ENCODE results near the gene TEN1.
A peak's percentile ranks its signal among the peaks of the same experiment; 100 is the strongest.
"Not testable (repeated sequence)": the region's sequence is repeated elsewhere in the genome, so short reads cannot be mapped to it uniquely, and the experiment has no call there.

The TEN1 gene, protein sequence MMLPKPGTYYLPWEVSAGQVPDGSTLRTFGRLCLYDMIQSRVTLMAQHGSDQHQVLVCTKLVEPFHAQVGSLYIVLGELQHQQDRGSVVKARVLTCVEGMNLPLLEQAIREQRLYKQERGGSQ

DNA sequence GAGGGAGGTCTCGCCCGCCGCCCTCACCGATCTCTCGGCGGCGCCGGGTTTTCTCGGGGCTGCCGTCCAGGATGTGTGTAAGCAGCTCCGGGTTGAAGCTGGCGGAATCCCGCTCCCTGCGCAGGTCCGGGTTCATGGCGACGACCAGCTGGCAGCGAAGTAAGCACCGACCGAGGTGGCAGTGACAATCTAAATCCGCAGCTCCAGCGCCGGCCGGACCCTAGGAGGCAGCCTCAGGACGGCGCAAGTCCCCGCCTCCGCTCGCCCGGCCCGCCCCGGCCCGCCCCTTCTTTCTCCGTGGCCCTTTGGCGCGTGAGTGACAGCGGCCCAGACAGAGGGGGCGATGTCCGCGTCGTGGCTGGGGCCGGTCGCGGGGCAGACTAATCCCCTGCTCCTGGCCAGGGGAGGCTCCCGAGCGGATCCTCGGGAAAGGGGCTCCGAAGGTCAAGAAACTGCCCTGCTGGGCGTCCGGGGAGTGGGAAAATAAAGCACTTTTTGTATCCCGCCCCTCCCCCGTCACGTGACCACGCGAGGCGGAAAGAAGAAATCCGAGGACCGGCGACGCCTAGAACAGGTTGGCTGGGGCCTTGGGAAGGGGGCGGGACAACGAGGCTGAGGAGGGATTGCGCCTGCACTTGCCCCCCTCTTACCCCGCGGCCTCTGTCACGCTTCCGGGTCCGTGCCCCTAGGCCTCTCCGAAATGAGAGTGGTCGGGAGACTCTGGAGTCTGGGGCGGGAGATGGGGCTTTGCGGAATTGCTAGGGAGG, at the start of gene TEN1, which contains the start of gene ACOX1:
TSS of gene TEN1 (plus strand) at position 303 of the 767 bp plus-strand sequence. CDS start 6,953 bp downstream, outside the sequence.
TSS of gene ACOX1 (minus strand) at position 229 of the 767 bp plus-strand sequence. CDS start at position 136, 93 bp downstream.
- DNase-seq: peak; percentile 95

DNA sequence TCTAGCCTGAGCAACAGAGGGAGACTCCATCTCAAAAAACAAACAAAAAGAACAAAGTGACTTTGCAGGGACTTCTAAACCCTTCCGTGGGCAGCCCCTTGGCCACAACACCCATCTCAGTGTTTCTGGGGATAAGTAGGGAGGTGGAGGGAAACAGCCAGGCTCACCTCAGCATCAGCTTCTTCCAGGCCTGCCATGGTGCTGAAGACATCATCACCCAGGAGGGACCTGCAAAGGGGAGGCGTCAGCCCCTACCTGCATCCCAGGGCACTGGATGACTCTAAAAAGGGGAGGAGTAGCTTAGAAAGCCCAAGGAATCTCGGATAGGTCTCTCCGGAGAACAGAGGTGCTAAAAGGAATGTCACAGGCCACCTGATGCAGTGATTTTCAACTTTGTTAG, 48.0 kb upstream of the TEN1 start:
- DNase-seq: no peak

DNA sequence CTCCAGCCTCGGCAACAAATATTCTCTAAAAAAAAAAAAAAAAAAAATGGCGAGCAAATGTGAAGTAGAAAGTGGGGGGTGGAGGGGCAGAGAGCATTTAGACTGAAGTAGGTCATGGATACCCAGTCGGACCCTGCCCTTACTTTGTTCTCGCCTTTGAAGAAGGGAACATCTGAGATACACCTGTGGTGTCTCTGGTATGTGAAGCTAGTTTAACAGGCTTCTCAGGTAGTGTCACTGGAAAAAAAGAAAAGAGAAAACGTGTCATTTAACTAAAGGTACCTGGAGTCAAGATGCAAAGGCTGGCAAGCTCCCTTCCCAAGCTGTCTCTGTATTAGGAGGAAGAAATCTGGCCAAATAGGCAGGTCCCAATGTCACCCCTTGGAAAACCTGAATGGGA, 46.2 kb upstream of the TEN1 start:
- DNase-seq: no peak

DNA sequence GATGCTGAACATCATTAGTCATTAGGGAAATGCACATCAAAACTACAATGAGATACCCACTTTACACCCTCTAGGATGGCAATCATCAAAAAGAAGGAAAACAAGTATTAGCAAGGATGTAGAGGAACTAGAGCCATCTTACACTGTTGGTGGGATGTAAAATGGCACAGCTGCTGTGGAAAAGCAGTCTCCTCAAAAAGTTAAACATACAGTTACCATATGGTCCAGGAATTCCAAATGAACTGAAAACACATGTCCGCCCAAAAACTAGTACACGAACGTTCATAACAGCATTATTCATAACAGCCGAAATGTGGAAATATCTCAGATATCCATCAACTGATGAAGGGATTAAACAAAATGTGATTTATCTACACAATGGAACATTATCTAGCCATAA, 45.2 kb upstream of the TEN1 start:
- DNase-seq: no peak

DNA sequence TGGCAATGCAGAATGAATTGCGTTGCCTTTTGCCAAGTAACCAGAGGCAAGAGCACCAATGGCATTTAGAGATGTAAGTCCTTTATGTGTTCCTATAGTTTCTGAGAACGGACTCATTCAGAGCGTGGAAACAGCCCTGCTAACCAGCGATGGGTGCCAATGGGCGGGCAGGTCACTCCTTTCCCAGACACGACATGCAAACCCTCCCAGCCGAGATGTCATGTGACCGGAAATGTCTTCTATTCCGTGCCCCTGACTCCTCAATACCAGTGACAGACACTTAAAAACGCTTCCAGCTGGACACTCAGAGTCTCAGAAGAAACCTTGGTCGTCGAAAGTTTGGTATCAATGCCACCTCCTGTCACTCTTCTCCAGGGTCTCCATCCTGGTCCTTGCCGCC, 41.4 kb upstream of the TEN1 start:
- DNase-seq: no peak

DNA sequence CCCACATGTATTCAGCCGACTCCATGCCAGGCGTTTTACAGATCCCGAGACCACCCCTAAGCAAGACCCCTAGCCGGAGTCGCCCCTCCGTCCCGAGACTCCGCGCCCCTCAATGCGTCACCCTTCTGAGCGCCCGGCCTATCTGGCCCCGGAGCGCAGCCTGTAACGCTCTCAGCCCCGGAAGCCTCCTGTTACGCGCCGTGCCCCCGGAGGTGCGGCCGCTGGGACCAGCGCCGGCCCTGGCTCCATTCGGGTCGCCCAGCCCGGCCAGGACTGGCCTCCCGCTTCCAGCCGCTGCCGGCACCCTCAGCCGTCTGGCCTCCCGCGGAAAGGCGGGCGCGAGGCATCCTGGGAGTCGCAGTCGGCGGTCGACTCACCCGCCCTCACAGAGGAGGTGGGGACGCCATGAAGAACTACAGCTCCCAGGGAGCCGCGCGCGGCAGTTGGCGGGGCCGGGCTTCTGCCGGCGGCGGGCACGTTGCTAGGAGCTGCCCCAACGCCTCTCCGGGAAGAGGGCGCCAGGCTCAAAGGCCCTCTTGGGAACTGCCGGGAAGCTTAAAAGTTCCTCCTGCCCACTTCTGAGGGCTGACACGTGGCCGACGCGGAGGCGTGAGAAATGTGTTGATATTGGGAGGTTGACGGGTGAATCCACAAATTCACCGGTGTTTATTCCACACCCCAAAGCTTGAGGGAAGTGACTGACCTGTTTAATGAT, 38.2 kb upstream of the TEN1 start, which contains the start of gene FBF1:
TSS of gene FBF1 (minus strand) at position 316 of the 715 bp plus-strand sequence. CDS start 2,893 bp downstream, outside the sequence.
- peak; percentile 96 for DNase-seq

DNA sequence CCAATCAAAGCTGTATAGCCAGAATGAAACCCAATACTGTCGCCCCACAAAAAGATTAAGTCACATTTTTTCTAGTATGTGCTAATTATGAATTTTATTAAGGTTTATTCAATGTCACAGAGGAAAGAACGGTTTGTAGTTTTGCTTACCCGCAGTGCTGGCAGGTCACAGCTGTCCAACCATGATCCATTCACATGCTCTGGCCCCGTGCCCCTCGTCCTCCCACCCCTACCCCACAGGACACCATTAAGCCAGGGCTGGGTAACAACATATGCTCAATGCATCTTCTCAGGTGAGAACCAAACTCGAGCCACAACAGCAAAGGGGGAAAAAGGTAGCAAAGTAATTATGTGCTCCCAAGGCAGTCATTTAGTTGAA, 37.6 kb upstream of the TEN1 start:
- no peak for DNase-seq

DNA sequence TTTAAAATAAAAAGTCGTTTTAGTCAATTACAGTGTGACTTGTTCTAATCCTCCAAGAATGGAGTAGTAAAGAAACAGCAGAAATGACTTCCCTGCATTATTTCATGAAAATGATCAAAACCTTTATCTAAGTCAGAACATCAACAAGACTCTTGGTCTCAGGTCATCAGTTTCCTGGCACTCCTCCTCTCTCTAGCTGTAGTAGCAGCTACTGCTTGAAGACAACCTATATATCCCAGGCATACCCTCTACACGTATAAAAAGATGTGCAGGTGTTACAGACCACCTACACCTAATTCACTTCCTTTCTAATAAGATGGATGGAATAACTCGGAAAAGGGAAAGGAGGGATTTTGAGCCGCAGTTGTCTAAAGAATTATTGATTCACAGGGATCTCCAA, 36.6 kb upstream of the TEN1 start:
- no peak for DNase-seq

DNA sequence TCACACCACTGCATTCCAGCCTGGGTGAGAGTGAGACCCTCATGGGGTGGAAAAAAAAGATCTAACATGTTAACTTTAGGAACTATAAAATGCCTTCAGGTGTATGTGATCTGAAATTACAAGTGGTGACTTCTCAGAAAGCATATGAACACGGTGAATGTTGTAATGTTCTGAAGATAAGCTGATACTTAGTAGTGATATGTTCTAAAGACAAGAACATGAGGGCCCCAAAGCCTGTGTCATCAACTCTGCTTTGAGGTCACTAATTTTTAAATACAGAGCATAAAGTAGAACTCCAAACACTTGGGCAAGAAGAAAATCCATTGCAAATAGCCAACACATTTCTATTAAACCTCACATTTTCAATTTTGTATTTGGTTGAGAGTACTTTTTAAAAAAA, 35.5 kb upstream of the TEN1 start:
- no peak for DNase-seq

DNA sequence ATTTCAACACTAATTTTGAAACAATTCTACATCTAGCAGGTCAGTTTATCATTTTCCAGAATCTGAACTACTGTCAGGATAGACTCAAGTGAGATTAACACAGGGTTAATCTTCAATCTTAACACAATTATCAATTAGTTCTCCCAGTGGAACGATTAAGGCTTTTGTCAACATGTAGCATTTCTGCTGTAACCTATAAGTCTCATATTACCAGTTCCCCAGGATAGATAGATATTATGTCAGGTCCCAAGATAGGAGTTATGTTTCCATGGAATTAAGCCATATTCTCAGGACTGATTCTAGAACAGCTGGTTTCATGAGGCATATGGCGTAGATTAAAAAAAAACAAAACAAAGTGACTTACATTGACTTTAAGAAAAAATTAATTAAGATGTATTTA, 33.8 kb upstream of the TEN1 start:
- DNase-seq: no peak

DNA sequence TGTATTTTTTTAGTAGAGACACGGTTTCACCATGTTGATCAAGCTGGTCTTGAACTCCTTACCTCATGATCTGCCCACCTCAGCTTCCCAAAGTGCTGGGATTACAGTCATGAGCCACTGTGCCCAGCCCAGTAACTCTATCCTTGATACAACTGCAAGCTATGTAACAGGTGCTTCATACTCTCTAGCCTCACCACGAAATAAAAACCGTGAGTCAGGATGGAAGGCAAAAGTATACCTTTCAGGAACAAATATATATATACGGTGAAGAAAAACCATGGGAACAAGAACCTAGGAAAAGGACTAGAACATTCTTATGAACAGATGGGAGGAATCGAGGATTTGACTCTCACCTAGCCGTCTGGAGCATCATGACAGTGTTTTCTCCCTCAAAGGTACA, 28.6 kb upstream of the TEN1 start:
- no peak for DNase-seq

DNA sequence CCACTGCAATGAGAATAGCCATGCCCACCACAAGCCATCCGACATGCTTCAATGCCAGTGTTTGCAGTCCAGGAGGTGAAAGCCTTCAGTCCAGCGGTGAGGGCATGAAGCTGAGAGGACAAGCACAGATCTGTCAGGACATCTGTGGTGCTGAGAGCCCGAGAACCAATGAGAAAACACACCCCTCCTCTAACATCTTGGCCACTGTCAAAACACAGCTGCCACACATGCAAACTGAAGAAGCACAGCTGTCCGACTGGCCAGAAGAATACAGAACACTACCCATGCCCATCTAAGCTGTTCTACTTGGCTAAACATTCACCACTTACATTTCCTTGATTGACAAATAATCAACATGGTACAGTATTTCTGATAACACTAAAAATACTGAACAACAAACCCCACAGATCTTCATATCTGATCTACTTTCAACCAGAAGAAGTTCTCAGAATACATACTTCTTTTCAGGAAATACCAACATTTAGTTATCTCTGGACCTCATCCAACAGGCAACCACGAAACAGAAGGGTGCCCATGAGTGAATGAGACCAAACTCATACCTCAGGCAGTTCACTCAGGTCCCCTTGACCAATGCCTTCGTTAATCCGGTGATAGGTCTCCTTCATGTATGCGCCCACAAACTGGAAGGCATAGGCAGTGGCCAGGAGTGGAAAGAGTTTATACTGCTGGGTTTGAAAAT, 28.0 kb upstream of the TEN1 start:
- DNase-seq: no peak

DNA sequence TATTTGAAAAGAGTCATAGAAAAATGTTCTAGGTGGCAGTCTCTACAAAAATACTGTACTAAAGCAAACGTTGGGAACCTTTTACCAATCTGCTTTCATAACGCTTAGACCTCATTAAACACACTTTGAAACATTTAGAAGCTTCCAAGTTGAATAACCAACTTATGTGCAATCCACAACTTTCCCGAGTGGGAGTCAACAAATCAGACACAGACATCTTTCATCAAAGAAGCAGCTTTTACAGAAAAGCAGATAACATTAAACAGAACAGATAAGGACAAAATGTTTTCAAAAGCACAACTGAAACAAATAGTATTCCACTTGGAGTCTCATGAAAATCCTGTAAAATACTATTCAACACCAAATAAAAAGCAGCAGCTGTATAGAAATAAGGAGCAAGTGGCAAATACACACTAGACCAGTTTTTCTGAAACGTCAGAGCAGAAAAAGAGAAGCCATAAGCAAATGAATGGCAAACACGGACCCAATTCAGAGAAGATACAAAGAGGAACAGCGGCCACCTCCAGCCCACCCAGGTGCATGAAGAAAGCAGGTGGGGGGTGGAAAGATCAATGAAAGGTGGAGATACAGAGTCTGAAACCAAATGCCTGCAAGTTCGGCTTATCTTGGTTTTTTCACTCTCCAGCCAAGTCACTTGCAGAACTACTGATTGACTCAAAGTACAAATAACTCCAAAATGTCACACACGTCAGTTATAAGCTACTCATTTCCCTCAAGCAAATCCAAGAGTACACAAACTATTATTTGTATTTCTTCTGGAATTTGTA, 19.8 kb upstream of the TEN1 start:
- no peak for DNase-seq

DNA sequence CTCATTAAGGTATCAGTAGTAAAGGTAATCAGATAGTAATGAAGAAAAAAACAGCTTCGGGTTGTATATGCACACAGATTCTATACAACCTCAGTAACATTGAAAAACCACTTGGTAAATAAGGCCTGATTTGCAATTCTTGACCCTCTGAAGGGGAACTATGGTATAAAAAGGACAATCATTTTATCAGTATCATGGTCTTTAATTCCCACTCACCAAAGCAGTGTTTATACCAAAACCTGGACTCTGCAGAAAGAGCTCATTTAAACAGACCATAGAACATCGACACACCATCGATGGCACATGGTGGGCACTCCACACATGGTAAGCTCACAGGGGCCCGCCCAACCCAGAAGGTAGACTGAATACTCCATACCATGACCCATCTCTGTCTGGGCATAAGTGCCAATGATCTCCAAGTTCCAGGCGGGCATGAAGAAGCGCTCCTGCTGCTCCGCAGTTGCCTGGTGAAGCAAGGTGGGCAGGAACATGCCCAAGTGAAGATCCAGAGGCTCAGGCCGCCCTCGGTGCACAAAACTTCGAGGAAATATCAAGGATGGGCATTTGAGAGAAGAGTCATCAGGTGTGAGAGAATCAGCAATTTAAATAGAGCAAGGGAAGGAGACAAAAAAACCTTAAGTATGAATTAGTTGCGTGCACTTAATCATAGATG, 19.1 kb upstream of the TEN1 start:
- DNase-seq: no peak

DNA sequence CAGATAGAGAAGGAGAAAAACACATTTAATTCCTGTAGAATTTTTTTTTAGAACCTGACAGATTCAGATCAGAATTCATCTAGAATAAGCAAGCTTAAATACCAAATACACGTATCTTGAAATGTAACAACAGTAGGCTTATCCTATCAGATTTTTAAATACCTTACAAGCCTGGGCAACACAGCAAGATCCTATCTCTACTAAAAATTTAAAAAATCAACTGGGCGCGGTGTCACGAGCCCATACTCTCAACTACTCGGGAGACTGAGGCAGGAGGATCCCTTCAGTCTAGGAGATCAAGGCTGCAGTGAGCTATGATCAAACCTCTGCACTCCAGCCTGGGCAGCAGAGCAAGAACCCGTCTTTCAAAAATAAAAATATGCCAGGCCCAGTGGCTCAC, 13.6 kb upstream of the TEN1 start:
- DNase-seq: no peak

DNA sequence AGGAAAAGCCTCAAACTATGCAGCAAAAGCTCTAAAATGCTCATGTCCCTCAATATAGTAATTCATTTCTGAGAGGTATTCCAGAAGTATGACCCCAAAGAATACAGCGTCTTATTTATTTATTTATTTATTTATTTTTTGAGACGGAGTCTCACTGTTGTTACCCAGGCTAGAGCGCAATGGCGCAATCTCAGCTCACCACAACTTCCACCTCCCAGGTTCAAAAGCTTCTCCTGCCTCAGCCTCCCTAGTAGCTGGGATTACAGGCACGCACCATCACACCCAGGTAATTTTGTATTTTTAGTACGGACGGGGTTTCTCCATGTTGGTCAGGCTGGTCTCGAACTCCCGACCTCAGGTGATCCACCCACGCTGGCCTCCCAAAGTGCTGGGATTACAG, 10.0 kb upstream of the TEN1 start:
- DNase-seq: not testable (repeated sequence)

DNA sequence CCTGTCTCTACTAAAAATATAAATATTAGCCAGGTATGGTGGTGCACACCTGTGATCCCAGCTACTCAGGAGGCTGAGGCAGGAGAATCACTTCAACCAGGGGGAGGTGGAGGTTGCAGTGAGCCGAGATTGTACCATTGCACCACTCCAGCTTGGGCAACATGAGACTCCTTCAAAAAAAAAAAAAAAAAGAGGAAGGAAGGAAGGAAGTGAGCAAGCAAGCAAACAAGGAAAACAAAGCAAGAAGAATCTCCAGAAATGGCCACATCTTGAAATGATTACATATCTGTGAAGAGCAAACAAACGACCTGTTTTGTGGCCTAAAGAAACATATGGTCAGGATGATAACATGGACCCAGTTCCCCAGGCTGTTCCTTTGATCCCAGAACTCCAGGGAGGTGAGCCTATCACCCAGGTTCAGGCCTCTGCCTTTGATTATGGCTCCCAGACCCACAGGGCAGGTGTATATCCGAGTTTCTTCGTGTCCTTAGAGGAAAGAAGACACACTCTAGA, 9.0 kb upstream of the TEN1 start:
- peak; percentile 43 for DNase-seq

DNA sequence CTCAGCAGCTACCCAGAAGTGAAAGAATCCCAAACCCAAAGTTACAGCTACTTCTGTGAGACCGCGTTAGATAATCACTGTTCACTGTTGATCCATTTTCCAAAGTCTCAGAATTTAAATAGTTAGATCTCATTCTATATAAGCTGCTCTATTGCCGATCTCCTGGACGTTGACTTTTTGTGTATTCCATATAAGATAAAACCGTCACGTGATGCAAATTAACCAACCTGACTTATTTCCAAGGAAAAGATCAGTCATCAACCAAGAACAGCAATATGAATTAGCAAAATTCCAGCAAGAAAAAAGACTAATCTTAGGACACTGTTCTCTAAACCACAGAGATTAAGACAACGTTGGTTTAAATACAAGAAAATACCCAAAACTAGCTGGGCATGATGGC, 8.4 kb upstream of the TEN1 start:
- no peak for DNase-seq

DNA sequence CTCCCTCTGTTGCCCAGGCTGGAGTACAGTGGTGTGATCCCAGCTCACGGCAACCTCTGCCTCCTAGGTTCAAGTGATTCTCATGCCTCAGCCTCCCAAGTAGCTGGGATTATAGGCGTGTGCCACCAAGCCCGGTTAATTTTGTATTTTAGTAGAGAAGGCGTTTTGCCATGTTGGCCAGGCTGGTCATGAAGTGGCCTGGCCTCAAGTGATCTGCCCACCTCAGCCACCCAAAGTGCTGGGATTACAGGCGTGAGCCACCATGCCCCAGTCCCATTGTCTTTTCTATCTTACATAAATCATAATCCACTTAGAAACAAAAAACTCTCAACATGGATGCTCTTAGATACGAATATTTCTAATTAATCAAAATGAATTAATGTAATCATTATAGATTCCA, 3.9 kb upstream of the TEN1 start:
- not testable (repeated sequence) for DNase-seq

DNA sequence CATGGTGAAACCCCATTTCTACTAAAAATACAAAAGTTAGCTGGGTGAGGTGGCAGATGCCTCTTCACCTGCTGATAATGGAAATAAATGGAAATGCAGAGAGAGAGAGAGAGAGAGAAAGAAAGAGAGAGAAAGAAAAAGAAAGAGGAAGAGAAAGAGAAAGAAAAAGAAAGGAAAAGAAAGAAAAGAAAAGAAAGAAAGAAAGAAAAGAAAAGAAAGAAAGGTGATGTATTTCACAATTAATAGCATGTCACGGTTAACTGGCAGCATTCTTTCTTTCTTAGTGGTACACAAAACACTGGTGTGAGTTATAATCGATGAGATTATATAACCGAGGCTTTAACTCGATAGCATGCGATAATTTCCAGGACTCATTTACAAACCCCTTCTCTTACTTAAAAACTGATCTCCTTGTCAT, 3.3 kb upstream of the TEN1 start:
- DNase-seq: no peak

DNA sequence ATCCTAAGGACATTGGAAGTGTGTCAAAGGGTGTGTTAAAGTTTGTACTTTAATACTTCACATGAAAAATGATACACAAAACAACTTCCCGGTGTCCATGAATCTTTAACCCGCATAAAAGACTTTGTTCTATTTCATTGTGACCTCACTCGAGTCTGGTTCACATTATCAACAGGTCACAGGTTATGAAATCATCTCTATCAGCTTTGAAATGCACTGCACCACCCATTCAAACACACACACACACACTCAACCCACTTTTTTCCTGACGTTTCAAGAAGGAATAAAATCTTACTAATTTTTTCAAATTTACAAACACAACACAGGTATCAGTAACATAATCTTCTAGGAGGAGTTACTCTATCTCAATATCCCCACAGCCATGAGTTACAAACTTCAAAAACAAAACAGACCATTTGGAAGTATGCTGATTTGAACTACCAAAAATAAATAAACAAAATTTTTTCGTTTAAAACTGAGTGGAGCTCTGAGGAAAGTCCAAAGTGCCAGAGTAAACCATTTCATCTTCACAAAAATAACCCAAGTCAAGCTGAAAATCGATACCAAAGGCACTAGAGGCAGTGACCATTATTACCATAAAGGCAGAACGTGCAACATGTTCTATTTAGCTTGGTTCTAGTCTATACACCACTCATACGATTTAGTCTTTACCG, 2.7 kb upstream of the TEN1 start:
- DNase-seq: no peak

Measured in HCEC 1CT (cell line).